Tibial nerve (tissue), 4 donors: ENCODE data around the gene EXOC6B. TPM values are rescaled to one million over a fixed set of nuclear protein-coding genes. Genes with fewer than 3 reads are reported as not detected.
A peak's percentile ranks its signal among the peaks of the same experiment; 100 is the strongest.

Source experiments
- DNase-seq, 2 donors: peaks; one replicate each; pipeline ENCODE4 v3.0.0-alpha.2; 2019; ENCODE audit warnings: low spot score in 2 of 2
- H3K27ac ChIP-seq, 4 donors: fragments of 200-600 bp; sonication (generic) in 3 of 4; one replicate each; pipeline ENCODE4 v1.5.1; 2017 to 2019; ENCODE audit warnings: mild to moderate bottlenecking in 1 of 4
- H3K27me3 ChIP-seq, 2 donors: fragments of 200-600 bp; sonication (generic) in 1 of 2; one replicate each; pipeline versions ENCODE4 v1.5.1 to v1.6.0; 2017 to 2019
- H3K36me3 ChIP-seq, 3 donors: fragments of 200-600 bp; sonication (generic); one replicate each; pipeline ENCODE4 v1.5.1; 2018 to 2019
- H3K4me1 ChIP-seq, 4 donors: fragments of 200-600 bp; sonication (generic) in 3 of 4; one replicate each; pipeline ENCODE4 v1.5.1; 2017 to 2019
- H3K4me3 ChIP-seq, 4 donors: fragments of 200-600 bp; sonication (generic) in 3 of 4; one replicate each; pipeline ENCODE4 v1.5.1; 2017 to 2019; ENCODE audit warnings: mild to moderate bottlenecking in 1 of 4, moderate library complexity in 1 of 4
- H3K9me3 ChIP-seq, 4 donors: fragments of 200-600 bp; sonication (generic) in 3 of 4; one replicate each; pipeline ENCODE4 v1.5.1; 2017 to 2019
- CTCF ChIP-seq, 5 experiments: fragments of 200-600 bp in 3 of 5; fragments of 450-650 bp in 2 of 5; sonication (generic) in 3 of 5; IDR thresholded peaks; one replicate each; pipeline ENCODE4 v1.5.1; 2016 to 2019; ENCODE audit warnings: antibody characterized with exemption in 5 of 5, mild to moderate bottlenecking in 3 of 5, moderate library complexity in 2 of 5
- EP300 ChIP-seq, 2 donors: sonication (generic); formaldehyde crosslinking; IDR thresholded peaks; one replicate each; pipeline ENCODE4 v1.6.1; 2017; ENCODE audit warnings: antibody characterized with exemption in 2 of 2, mild to moderate bottlenecking in 1 of 2
- POLR2A ChIP-seq, 2 donors: fragments of 450-650 bp; IDR thresholded peaks; one replicate each; pipeline ENCODE4 v1.6.1; 2017; ENCODE audit warnings: antibody characterized with exemption in 2 of 2, mild to moderate bottlenecking in 2 of 2, moderate library complexity in 2 of 2
- WGBS, 2 donors: methylation state at CpG; one replicate each; pipeline ENCODE4 v1.1.5; 2018; 5-methylcytosine and 5-hydroxymethylcytosine counted together
- total RNA-seq, 4 donors: library from RNA; depleted of rRNA; stranded (reverse); fragments of >200 nt; gene quantifications; one replicate each; pipeline ENCODE4 v1.1.0, GENCODE V29; 2016

EXOC6B gene
- total RNA-seq, 4 donors from 2014 or later, result 22.1 to 41.1 (median 30.3) TPM

- WGBS, 2 donors, result 71 to 74% methylated on average over 5 of the region's 5 CpGs
- no peaks in the 10 kb centered on the region for H3K27me3 ChIP-seq
- H3K27ac ChIP-seq, result no peak overlapping the region
- DNase-seq, result no peak
- H3K4me3 ChIP-seq, result no peak overlapping the region
- TF ChIP-seq POLR2A (IDR thresholded peaks at IDR 0.05) (no peak), CTCF (IDR thresholded peaks at IDR 0.05) (no peak), EP300 (IDR thresholded peaks at IDR 0.05) (no peak)
- no peaks in the 10 kb centered on the region for H3K36me3 ChIP-seq
- peaks cover 0 to 13% (median 6%) of the 10 kb centered on the region in 4 donors for H3K4me1 ChIP-seq
- H3K9me3 ChIP-seq, result no peaks in the 10 kb centered on the region
Measured at GRCh38 chr2:72581560-72582181, 244.2 kb downstream of the EXOC6B start.

DNA sequence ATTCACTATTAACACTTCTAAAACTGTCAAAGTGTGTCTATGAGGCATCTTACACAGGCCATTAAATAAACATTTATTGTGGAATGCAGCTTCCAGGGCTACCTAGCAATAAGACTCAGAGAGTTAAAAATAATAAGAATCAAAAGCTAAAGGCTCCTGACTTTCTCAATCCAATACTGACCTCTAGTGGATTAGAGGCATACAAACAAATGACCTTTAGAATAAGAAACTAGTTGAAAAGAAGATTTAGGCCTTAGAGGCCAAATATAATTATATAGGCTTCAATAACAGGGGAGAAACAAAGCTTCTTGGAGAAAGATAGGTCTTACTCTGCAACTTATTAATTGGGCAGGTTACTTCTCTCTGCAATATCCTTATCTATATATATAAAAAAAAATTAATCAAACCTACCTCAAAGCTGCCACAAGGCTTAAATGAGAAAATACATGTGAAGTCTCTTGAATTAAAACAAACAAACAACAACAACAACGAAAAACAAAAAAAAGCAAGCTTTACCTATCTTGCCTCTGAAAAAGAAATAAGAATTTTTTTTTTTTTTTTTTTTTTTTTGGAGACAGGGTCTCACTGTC is 246.1 kb downstream of the EXOC6B start:
- Histone ChIP-seq H3K27ac (no peak overlapping the region), H3K36me3 (no peaks in the 10 kb centered on the region), H3K27me3 (no peaks in the 10 kb centered on the region), H3K9me3 (no peaks in the 10 kb centered on the region), H3K4me1 (peaks cover 0 to 17% (median 8%) of the 10 kb centered on the region in 4 donors), H3K4me3 (no peak overlapping the region)
- 59 to 63% methylated on average over 1 of the region's 1 CpG for WGBS, 2 donors
- DNase-seq, result no peak
- TF ChIP-seq CTCF (IDR thresholded peaks at IDR 0.05) (peak; percentile 45 to 64 (median 52)), EP300 (IDR thresholded peaks at IDR 0.05) (no peak)

GRCh38 chr2:72576861-72577260 is 249.0 kb downstream of the EXOC6B start:
- no peak overlapping the region for H3K4me3 ChIP-seq
- no peak overlapping the region for H3K27ac ChIP-seq
- H3K27me3 ChIP-seq, result no peaks in the 10 kb centered on the region
- H3K9me3 ChIP-seq, result no peaks in the 10 kb centered on the region
- TF ChIP-seq CTCF (IDR thresholded peaks at IDR 0.05) (no peak), EP300 (IDR thresholded peaks at IDR 0.05) (no peak), POLR2A (IDR thresholded peaks at IDR 0.05) (no peak)
- peaks cover 0 to 17% (median 8%) of the 10 kb centered on the region in 4 donors for H3K4me1 ChIP-seq
- no peak for DNase-seq
- no peaks in the 10 kb centered on the region for H3K36me3 ChIP-seq

DNA sequence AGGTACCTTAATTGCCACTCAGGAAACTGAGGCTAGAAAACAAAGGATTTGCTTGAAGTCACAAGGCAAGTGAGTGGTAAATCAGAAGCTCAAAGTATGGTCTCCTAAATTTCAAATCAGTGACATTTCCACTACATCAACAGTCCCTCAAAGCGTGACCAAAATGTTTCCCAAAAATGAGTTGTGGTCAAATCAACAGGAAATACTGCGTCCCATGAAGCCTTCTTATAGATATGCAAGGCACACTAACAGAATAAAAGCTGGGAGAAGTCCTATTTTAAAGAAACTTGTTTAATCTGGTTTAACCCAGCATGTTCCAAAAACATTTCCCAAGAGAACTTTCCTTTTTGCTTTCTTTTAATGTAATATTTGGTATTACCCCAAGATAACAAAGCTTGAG is 249.4 kb downstream of the EXOC6B start:
- Histone ChIP-seq H3K27me3 (no peaks in the 10 kb centered on the region), H3K4me1 (peaks cover 0 to 17% (median 8%) of the 10 kb centered on the region in 4 donors), H3K36me3 (no peaks in the 10 kb centered on the region), H3K4me3 (no peak overlapping the region), H3K27ac (no peak overlapping the region), H3K9me3 (no peaks in the 10 kb centered on the region)
- 51 to 59% methylated on average over 2 of the region's 2 CpGs for WGBS, 2 donors
- no peak for DNase-seq
- no peak for TF ChIP-seq POLR2A (IDR thresholded peaks at IDR 0.05)
- no peak for TF ChIP-seq CTCF (IDR thresholded peaks at IDR 0.05)
- TF ChIP-seq EP300 (IDR thresholded peaks at IDR 0.05), result no peak

DNA sequence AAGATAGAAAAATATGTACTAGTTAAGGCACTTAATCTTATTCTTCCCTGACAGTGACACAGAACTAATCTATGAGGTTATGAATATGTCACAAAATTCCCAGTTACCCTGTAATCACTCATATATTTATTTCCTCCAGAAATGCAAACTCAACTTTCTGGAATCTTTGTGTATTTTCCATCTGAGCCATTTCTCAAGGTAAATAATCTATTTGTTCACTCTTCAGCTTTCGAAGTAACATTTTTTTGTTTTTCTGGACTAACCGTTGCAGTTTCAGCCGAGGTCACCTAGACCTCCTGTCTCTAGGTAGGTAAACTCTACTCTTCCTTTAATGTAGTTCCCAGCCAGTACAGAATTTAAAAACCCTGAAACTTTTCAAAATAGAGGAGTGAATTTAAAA is 250.9 kb downstream of the EXOC6B start:
- 96% methylated on average over 3 of the region's 3 CpGs for WGBS, 2 donors
- H3K4me1 ChIP-seq, result peaks cover 0 to 17% (median 8%) of the 10 kb centered on the region in 4 donors
- H3K36me3 ChIP-seq, result no peaks in the 10 kb centered on the region
- DNase-seq, result no peak
- H3K27ac ChIP-seq, result no peak overlapping the region
- no peaks in the 10 kb centered on the region for H3K27me3 ChIP-seq
- no peaks in the 10 kb centered on the region for H3K9me3 ChIP-seq
- TF ChIP-seq CTCF (IDR thresholded peaks at IDR 0.05), result no peak
- no peak overlapping the region for H3K4me3 ChIP-seq
